Stimulated activated CD8-positive, alpha-beta memory T cell treated with anti-CD3 and anti-CD28 coated beads, Interleukin-4, amount 100 ng/mL, for 48 hours (primary cell): Measurements from ENCODE around the gene SMARCD3.

ENCODE experiments used
- DNase-seq: peaks from one replicate; pipeline ENCODE4 v3.0.0-alpha.2; 2020

The SMARCD3 gene

DNA sequence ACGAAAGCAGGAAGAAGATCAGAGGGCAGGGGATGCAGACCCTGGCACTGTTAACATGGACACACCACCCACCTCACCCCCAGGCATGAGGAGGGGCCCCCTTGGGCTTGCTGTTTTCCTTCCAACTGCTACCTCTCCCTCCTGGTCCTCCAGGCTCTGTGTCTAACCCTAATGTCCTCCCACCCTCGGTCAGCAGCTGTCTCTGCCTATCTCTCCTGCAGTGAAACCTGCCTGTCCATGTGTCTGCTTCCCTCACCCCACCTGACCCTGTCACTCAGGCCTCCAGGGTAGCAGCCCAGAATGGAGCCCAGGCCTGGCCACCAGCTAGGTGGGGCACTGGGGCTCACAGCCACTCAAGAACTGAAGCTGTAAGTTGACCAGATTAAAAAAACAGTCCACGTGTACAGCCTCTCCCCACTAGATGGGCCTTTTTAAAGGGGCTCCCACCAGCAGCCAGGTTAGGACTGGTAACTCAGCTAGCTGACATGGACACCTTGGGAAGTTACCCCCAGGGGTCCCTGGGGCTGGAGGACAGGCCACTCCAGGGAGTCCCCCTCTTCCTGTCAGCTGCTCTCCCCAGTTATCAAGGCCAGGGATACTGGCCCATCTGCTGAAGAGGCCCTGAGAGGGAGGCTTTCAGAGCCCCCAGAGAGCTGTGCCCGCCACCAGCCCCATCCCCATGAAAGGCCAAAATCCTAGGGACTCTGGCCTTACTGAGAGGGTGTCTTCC, 1.5 kb downstream of the SMARCD3 start:
- no peak for DNase-seq

DNA sequence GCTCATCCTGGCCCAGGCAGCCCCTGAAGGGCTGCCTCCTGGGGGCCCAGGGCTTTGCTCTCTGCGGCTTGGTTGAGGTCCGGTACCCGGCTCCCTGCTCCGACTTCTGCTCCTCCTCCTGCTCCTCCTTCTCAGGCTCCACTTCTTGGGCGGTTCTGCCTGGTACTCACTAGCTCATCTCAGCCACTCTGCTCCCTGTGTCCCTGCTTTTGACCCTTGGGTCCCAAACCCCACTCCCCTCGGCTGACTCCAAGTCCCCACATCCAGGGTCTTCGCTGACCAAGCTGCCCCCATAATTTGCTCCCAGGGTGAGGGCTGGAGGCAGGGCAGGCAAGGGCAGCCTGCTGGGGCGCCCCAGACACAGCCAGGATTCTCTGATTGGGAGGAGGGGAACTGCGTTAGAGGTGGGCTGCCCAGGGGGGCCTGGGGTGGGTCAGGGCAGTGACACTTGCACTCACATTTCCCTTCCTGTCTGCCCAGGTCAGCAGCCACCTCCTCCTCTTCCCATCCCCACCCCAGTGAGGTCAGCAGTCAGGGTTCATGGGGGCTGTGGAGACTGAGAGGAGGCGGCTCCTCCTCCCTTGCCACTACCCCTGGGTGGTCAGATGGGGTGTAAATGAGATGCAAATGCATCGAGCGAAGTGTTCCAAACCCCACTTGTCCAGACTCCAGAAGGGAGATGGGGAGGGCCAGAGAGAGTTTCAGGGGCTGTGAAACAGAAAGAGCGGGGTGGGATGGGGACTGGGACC, 2.2 kb downstream of the SMARCD3 start:
- DNase-seq = no peak

- DNase-seq = peak; percentile 77
Observed at GRCh38 chr7:151245360-151246101, 3.0 kb downstream of the SMARCD3 start.

GRCh38 chr7:151244841-151245346, 3.6 kb downstream of the SMARCD3 start:
- DNase-seq = no peak

- peak; percentile 81 for DNase-seq
Observed at GRCh38 chr7:151244196-151244840, 4.2 kb downstream of the SMARCD3 start.

GRCh38 chr7:151243408-151244195, 4.9 kb downstream of the SMARCD3 start:
- DNase-seq = no peak

DNA sequence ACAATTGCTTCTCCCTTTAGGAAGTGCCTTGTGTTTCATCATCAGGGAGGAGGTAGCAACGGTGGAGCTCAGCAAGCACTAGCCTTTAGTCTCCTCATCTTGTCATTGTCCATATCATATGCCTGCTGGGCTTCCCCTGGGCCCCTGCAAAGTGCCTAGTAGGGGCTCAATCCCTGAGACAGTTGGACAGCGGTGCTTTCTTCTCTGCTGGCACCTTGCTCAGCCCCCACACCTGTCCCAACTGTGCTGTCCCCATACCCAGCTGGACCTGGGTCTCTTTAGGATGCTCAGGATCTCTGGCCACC, 5.5 kb downstream of the SMARCD3 start:
- no peak for DNase-seq

DNA sequence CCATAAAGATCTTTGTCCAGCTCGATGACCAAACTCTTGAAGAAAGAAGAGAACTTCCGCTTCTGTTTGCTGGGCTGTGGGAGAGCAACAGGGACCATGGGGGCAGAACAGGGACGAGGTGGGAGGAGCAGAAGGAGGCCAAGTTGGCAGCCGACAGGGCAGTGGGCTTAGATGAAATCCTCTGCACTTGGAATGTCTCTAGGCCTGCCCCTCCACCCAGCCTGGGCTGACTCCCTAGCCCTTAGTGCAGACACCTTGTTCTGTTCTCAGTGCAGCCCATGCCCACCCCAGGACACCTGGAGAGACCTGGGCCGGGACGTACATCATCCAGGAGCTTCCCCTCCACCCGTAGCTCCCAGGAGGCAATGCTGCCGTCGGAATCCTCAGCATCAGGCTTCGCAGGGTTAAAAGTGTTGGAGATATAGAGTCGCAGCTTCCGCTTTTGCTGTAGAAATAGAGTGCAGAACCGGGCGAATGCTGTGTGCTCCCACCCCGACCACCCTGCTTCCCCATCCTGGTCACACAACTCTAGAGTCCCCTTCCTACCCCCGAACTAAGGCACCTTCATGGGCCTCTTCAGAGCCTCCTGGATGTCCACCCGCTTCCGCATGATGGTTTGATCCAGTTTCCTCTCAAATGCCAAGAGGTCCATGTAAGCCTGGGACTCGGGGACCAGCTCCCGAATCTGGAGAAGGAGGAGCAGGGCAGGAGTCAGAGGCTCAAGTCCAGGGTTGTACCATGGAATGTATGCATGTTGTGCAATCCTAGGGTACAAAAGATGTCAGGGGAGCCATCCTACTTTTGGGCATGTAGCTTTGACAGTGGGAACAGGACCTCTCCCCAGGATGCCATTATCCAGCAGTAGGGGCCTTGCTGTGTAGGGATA, 6.1 kb downstream of the SMARCD3 start:
- no peak for DNase-seq

- DNase-seq = no peak
Observed at GRCh38 chr7:151241755-151242096, 6.8 kb downstream of the SMARCD3 start.

DNA sequence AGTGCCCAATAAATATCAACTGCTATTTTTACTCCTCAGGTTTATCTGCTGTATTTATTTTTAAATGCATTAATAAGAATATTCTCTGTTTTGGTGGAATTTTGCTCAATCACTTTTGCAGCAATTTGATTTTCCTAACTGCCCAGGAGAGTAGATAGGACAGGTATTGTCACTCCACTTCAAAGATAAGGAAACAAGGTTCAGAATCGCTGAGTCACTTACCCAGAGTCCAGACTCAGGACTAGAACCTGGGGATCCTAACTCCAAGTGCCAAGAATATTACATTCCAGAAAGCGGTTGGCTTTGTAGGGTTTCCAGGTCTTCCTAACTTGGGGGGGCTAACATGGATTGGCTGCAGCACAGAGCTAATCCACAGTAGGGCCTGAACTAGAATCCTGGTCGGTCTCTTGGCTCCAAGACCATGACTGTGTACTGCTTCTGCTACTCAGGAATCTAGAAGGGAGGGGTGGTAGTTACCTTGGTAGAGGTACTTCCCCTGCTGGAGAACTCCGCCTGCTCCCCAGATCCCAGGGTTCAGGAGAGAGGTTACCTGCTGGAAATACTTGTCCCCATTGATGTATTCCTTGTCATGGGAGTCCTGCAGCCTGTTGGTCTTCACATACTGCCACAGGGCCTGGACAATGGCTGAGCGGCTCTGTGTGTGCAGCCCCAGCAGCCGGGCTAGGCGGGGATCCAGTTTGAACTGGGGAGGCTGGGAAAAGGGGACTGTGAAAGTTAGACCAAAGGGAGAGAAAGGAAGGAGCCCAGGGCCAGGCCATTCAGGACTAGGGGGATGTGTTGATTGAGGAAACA, 7.3 kb downstream of the SMARCD3 start:
- DNase-seq = no peak

- no peak for DNase-seq
Observed at GRCh38 chr7:151240536-151240935, 8.0 kb downstream of the SMARCD3 start.

DNA sequence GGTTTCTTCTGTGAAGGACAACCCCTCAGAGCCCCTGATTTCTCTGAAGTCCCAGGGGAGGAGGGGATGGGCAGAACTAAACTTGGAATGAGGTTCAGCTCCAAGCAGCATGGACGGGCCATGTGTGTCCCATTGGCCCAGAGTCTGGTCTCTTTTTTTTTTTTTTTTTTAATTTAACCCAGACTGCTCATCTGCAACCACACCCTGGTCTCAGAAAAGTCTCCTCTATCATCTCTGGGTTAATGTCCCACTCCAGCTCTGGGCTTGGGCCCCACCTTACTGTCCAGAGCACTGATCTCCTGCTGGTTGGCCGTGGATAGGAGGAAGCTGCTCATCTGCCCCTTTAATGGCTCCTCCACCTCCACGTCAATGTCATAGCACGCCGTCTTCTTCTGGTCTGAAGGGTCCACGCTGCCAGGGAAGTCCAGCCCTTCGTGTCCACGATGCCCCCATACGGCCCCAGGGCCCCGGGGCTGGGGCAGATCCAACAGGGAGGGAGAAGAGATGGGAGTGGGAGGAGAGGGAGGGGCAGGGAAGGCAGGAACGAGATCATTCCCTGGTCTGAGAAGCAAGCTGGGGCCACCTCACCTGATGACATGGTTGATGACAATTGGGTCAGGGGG, 8.5 kb downstream of the SMARCD3 start:
- DNase-seq = no peak

DNA sequence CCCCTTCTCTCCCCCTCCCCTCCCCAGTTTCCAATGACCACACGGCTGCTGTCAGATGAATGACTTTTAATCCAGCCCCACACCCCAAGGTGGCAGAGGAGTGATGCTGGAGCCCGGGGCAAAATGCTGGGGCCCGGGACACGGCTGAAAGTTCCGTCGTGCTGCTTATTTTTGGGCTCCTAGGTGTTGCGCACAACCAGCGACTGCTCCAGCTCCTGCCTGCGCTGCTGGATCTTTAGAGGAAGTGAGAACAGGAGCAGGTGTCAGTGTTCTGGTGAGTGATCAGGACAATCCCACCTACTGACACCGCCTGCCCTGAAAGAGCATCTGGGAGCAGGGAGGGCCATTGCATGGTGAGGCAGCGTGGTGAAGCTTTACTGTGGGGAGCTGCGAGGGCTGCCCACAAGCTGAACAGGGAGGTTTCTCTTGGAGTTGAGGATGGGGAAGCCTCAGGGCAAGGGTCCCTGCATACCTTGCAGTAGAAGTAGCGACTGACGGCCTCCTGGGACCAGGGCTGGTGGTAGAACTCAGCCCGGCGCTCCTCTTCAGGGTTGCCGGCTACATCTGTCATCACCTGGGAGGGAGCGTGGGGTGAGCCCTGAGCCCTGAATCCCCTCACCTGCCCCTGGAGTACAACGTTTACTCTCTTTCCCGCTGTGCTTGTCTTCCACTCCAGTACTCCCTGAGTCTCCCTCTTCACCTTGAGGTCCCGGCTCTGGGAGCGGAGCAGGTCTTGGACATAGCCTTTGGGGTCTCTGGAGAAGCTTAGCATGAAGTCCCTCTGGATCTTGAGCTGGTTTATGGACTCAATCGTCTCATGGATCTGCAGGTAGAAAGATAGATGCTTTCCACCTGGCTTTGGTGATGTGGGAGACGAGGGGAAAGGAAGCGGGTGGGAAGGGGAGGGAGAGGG, 9.3 kb downstream of the SMARCD3 start:
- DNase-seq = no peak

GRCh38 chr7:151238190-151238810, 10.2 kb downstream of the SMARCD3 start:
- DNase-seq = no peak

DNA sequence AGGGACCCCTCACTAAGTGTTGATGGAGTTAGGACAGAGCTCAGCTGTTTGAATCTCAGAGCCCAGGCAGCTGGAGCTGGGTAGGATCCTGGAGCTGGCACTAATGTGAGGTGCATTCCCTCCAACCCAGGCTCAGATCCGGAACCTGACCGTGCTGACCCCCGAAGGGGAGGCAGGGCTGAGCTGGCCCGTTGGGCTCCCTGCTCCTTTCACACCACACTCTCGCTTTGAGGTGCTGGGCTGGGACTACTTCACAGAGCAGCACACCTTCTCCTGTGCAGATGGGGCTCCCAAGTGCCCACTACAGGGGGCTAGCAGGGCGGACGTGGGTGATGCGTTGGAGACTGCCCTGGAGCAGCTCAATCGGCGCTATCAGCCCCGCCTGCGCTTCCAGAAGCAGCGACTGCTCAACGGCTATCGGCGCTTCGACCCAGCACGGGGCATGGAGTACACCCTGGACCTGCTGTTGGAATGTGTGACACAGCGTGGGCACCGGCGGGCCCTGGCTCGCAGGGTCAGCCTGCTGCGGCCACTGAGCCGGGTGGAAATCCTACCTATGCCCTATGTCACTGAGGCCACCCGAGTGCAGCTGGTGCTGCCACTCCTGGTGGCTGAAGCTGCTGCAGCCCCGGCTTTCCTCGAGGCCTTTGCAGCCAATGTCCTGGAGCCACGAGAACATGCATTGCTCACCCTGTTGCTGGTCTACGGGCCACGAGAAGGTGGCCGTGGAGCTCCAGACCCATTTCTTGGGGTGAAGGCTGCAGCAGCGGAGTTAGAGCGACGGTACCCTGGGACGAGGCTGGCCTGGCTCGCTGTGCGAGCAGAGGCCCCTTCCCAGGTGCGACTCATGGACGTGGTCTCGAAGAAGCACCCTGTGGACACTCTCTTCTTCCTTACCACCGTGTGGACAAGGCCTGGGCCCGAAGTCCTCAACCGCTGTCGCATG, 11.0 kb downstream of the SMARCD3 start:
- DNase-seq = no peak

- no peak for DNase-seq
Observed at GRCh38 chr7:151236406-151236805, 12.1 kb downstream of the SMARCD3 start.

DNA sequence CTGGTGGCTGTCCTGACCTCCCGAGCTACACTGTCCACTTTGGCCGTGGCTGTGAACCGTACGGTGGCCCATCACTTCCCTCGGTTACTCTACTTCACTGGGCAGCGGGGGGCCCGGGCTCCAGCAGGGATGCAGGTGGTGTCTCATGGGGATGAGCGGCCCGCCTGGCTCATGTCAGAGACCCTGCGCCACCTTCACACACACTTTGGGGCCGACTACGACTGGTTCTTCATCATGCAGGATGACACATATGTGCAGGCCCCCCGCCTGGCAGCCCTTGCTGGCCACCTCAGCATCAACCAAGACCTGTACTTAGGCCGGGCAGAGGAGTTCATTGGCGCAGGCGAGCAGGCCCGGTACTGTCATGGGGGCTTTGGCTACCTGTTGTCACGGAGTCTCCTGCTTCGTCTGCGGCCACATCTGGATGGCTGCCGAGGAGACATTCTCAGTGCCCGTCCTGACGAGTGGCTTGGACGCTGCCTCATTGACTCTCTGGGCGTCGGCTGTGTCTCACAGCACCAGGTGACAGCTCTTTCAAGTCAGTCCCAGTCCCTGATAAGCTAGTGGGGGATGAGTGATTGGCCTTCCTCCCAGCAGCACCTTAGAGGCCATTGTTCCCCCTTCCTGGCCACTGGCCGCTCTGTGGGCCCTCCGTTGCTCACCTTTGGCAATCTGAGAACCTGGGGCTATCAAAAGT, 13.3 kb downstream of the SMARCD3 start:
- no peak for DNase-seq
